Breast epithelium (tissue), 4 donors: ENCODE results near the gene NOS1AP. TPM values are rescaled to one million over a fixed set of nuclear protein-coding genes. Genes with fewer than 3 reads are reported as not detected.

ENCODE experiments used
- DNase-seq, 2 donors: peaks; one replicate each; pipeline ENCODE4 v3.0.0-alpha.2; 2019; ENCODE audit warnings: low spot score in 2 of 2
- H3K27ac ChIP-seq, 2 donors: fragments of 200-600 bp; sonication (generic) in 1 of 2; one replicate each; pipeline ENCODE4 v1.5.1; 2016 to 2019; ENCODE audit warnings: mild to moderate bottlenecking in 1 of 2
- H3K27me3 ChIP-seq, 2 donors: fragments of 200-600 bp; sonication (generic) in 1 of 2; one replicate each; pipeline versions ENCODE4 v1.5.1 to v1.6.0; 2017 to 2019; ENCODE audit warnings: control low read depth in 1 of 2, mild to moderate bottlenecking in 1 of 2
- H3K36me3 ChIP-seq: fragments of 200-600 bp; one replicate; pipeline ENCODE4 v1.5.1; 2019
- H3K4me1 ChIP-seq, 2 donors: fragments of 200-600 bp; sonication (generic); one replicate each; pipeline ENCODE4 v1.5.1; 2016 to 2019; ENCODE audit warnings: control low read depth in 1 of 2
- H3K4me3 ChIP-seq, 3 donors: fragments of 200-600 bp; sonication (generic); 1 replicate in 2 of 3; 2 replicates in 1 of 3; pipeline ENCODE4 v1.5.1; 2016 to 2019; ENCODE audit warnings: mild to moderate bottlenecking in 3 of 3, moderate library complexity in 2 of 3
- H3K9me3 ChIP-seq, 2 donors: fragments of 200-600 bp; sonication (generic) in 1 of 2; one replicate each; pipeline ENCODE4 v1.5.1; 2016 to 2019; ENCODE audit warnings: control low read depth in 1 of 2
- CTCF ChIP-seq, 3 donors: fragments of 450-650 bp; IDR thresholded peaks; one replicate each; pipeline ENCODE4 v1.5.1; 2016 to 2017; ENCODE audit warnings: antibody characterized with exemption in 3 of 3, mild to moderate bottlenecking in 3 of 3, moderate library complexity in 3 of 3
- POLR2A ChIP-seq: fragments of 450-650 bp; IDR thresholded peaks from one replicate; pipeline ENCODE4 v1.6.1; 2016; ENCODE audit warnings: antibody characterized with exemption, mild to moderate bottlenecking, moderate library complexity
- POLR2AphosphoS5 ChIP-seq, 3 donors: sonication (generic); formaldehyde crosslinking; IDR thresholded peaks; one replicate each; pipeline ENCODE4 v1.6.1; 2017; ENCODE audit warnings: antibody characterized with exemption in 3 of 3
- intact Hi-C: fragments of 100-400 bp; cut with DNase I; formaldehyde crosslinking; loops from one replicate; pipeline ENCODE4 v1.15.1; 2023; ENCODE audit warnings: low total_unique reads
- total RNA-seq, 3 donors: library from RNA; depleted of rRNA; stranded (reverse); fragments of >200 nt; gene quantifications; one replicate each; pipeline ENCODE4 v1.1.0, GENCODE V29; 2016

NOS1AP gene
- total RNA-seq, 3 donors from 2014 or later = 2.2 to 17.6 (median 11.8) TPM

GRCh38 chr1:162366671-162367070 is 297.2 kb downstream of the NOS1AP start:
- DNase-seq = no peak
- Histone ChIP-seq H3K27ac (no peak overlapping the region), H3K4me3 (peak overlapping the region; percentile 25 to 31 (median 25)), H3K36me3 (no peaks in the 10 kb centered on the region), H3K4me1 (no peaks in the 10 kb centered on the region), H3K9me3 (no peaks in the 10 kb centered on the region), H3K27me3 (no peaks in the 10 kb centered on the region)
- TF ChIP-seq POLR2AphosphoS5 (IDR thresholded peaks at IDR 0.05) (no peak), POLR2A (no peak), CTCF (IDR thresholded peaks at IDR 0.05) (no peak)
- intact Hi-C loops = no loop called here

GRCh38 chr1:162367073-162367472 is 297.6 kb downstream of the NOS1AP start:
- DNase-seq = no peak
- Histone ChIP-seq H3K27me3 (no peaks in the 10 kb centered on the region), H3K36me3 (no peaks in the 10 kb centered on the region), H3K4me1 (no peaks in the 10 kb centered on the region), H3K9me3 (no peaks in the 10 kb centered on the region), H3K4me3 (peak overlapping the region; percentile 25 to 31 (median 25)), H3K27ac (no peak overlapping the region)
- no peak for TF ChIP-seq POLR2A
- no peak for TF ChIP-seq CTCF (IDR thresholded peaks at IDR 0.05)
- no peak for TF ChIP-seq POLR2AphosphoS5 (IDR thresholded peaks at IDR 0.05)
- intact Hi-C loops = no loop called here

- H3K4me3 ChIP-seq = no peak overlapping the region
- no peaks in the 10 kb centered on the region for H3K36me3 ChIP-seq
- no peak overlapping the region for H3K27ac ChIP-seq
- intact Hi-C loops = no loop called here
- no peak for DNase-seq
- no peaks in the 10 kb centered on the region for H3K4me1 ChIP-seq
- no peaks in the 10 kb centered on the region for H3K9me3 ChIP-seq
- H3K27me3 ChIP-seq = no peaks in the 10 kb centered on the region
- no peak for TF ChIP-seq POLR2AphosphoS5 (IDR thresholded peaks at IDR 0.05)
Measured at GRCh38 chr1:162367772-162368171, 298.3 kb downstream of the NOS1AP start.

- Histone ChIP-seq H3K4me1 (no peaks in the 10 kb centered on the region), H3K4me3 (no peak overlapping the region), H3K27ac (no peak overlapping the region), H3K36me3 (no peaks in the 10 kb centered on the region), H3K27me3 (no peaks in the 10 kb centered on the region), H3K9me3 (no peaks in the 10 kb centered on the region)
- DNase-seq = no peak
- intact Hi-C loops = no loop called here
- TF ChIP-seq POLR2AphosphoS5 (IDR thresholded peaks at IDR 0.05) (no peak), POLR2A (no peak), CTCF (IDR thresholded peaks at IDR 0.05) (no peak)
Measured at GRCh38 chr1:162368451-162368850, 299.0 kb downstream of the NOS1AP start.

- no peak overlapping the region for H3K4me3 ChIP-seq
- H3K9me3 ChIP-seq = no peaks in the 10 kb centered on the region
- no peak for TF ChIP-seq CTCF (IDR thresholded peaks at IDR 0.05)
- TF ChIP-seq POLR2AphosphoS5 (IDR thresholded peaks at IDR 0.05) = no peak
- no peak for TF ChIP-seq POLR2A
- H3K36me3 ChIP-seq = no peaks in the 10 kb centered on the region
- no peak for DNase-seq
- intact Hi-C loops = no loop called here
- H3K27me3 ChIP-seq = no peaks in the 10 kb centered on the region
- no peaks in the 10 kb centered on the region for H3K4me1 ChIP-seq
- H3K27ac ChIP-seq = no peak overlapping the region
Measured at GRCh38 chr1:162369571-162369970, 300.1 kb downstream of the NOS1AP start.

GRCh38 chr1:162370161-162370560 is 300.7 kb downstream of the NOS1AP start:
- H3K27ac ChIP-seq = no peak overlapping the region
- H3K4me3 ChIP-seq = no peak overlapping the region
- H3K27me3 ChIP-seq = no peaks in the 10 kb centered on the region
- intact Hi-C loops = no loop called here
- no peaks in the 10 kb centered on the region for H3K36me3 ChIP-seq
- DNase-seq = no peak
- no peaks in the 10 kb centered on the region for H3K4me1 ChIP-seq
- H3K9me3 ChIP-seq = no peaks in the 10 kb centered on the region
- TF ChIP-seq CTCF (IDR thresholded peaks at IDR 0.05) (no peak), POLR2A (no peak), POLR2AphosphoS5 (IDR thresholded peaks at IDR 0.05) (no peak)
